GM23248 (cell line): ENCODE data around the gene PCSK2.

Source experiments
- EZH2 ChIP-seq: fragments of 200-600 bp; sonication (generic); IDR thresholded peaks from 2 replicates; pipeline ENCODE4 v1.6.1; 2018; ENCODE audit warnings: antibody characterized with exemption, mild to moderate bottlenecking; ENCODE audit not compliant: insufficient read depth, poor library complexity, severe bottlenecking
- EZH2phosphoT487 ChIP-seq: fragments of 200-600 bp; sonication (generic); IDR thresholded peaks from 2 replicates; pipeline ENCODE4 v1.6.1; 2018; ENCODE audit warnings: antibody characterized with exemption, moderate library complexity, mild to moderate bottlenecking, low read depth; ENCODE audit not compliant: insufficient read depth

GRCh38 chr20:17491488-17491887 is 264.6 kb downstream of the PCSK2 start:
- TF ChIP-seq EZH2 (no peak), EZH2phosphoT487 (no peak)
